T-helper 22 cell (primary cell): ENCODE measurements around the gene TAF12.
A peak's percentile ranks its signal among the peaks of the same experiment; 100 is the strongest.
"Not testable (repeated sequence)": the region's sequence is repeated elsewhere in the genome, so short reads cannot be mapped to it uniquely, and the experiment has no call there.

Experiments
- DNase-seq: peaks from one replicate; pipeline ENCODE4 v3.0.0-alpha.2; 2020; ENCODE audit warnings: low read depth

Gene TAF12

GRCh38 chr1:28642847-28643635 lies at the start of gene TAF12:
TSS of gene TAF12 (minus strand) at chr1:28643067. CDS start at chr1:28622081, 20,986 bp downstream.
- DNase-seq: peak; percentile 86

GRCh38 chr1:28691627-28692026 lies 48.8 kb upstream of the TAF12 start:
- not testable (repeated sequence) for DNase-seq

- no peak for DNase-seq
These were observed 42.1 kb upstream of the TAF12 start for GRCh38 chr1:28684937-28685336.

GRCh38 chr1:28682840-28683239 lies 40.0 kb upstream of the TAF12 start:
- no peak for DNase-seq

- no peak for DNase-seq
These were observed 37.3 kb upstream of the TAF12 start for GRCh38 chr1:28680151-28680550.

- DNase-seq: no peak
These were observed 33.0 kb upstream of the TAF12 start for GRCh38 chr1:28675924-28676257.

GRCh38 chr1:28672971-28673370 lies 30.1 kb upstream of the TAF12 start:
- DNase-seq: not testable (repeated sequence)

- no peak for DNase-seq
These were observed 28.4 kb upstream of the TAF12 start for GRCh38 chr1:28671254-28671780.

GRCh38 chr1:28668956-28669723 lies 26.3 kb upstream of the TAF12 start:
- DNase-seq: peak; percentile 16

- DNase-seq: peak; percentile 73
These were observed 25.5 kb upstream of the TAF12 start, which contains the start of gene GMEB1 for GRCh38 chr1:28668191-28668955. TSS of gene GMEB1 (plus strand) at chr1:28668784. CDS start at chr1:28683613, 14,829 bp downstream.

GRCh38 chr1:28666806-28667205 lies 23.9 kb upstream of the TAF12 start:
- no peak for DNase-seq

GRCh38 chr1:28663871-28664470 lies 21.1 kb upstream of the TAF12 start:
- DNase-seq: no peak

- no peak for DNase-seq
These were observed 13.5 kb upstream of the TAF12 start for GRCh38 chr1:28656335-28656734.

GRCh38 chr1:28655448-28656311 lies 12.8 kb upstream of the TAF12 start:
- DNase-seq: not testable (repeated sequence)

- DNase-seq: not testable (repeated sequence)
These were observed 11.0 kb upstream of the TAF12 start for GRCh38 chr1:28653870-28654269.

GRCh38 chr1:28653063-28653462 lies 10.2 kb upstream of the TAF12 start:
- not testable (repeated sequence) for DNase-seq

GRCh38 chr1:28648474-28649198 lies 5.8 kb upstream of the TAF12 start, which contains the start of gene RNU11:
TSS of gene RNU11 (plus strand) at chr1:28648600.
- peak; percentile 71 for DNase-seq

- DNase-seq: peak; percentile 85
These were observed 5.2 kb upstream of the TAF12 start for GRCh38 chr1:28648008-28648473.

- DNase-seq: no peak
These were observed 3.2 kb upstream of the TAF12 start for GRCh38 chr1:28646040-28646439.

- DNase-seq: not testable (repeated sequence)
These were observed 2.5 kb upstream of the TAF12 start for GRCh38 chr1:28645406-28645805.
